ENCODE results near the gene F12.

- TF ChIP-seq CTCF (IDR thresholded peaks at IDR 0.05) (no peak), POLR2A (IDR thresholded peaks at IDR 0.05) (no peak), EP300 (IDR thresholded peaks at IDR 0.05) (no peak)
Measured at GRCh38 chr5:177362610-177363507, 46.5 kb downstream of the F12 start.
